Spleen (tissue), 7 donors: Measurements from ENCODE around the gene ARID3A.

ENCODE experiments used
- POLR2AphosphoS5 ChIP-seq, 3 donors: sonication (generic); formaldehyde crosslinking; IDR thresholded peaks; one replicate each; pipeline ENCODE4 v1.5.1; 2017; ENCODE audit warnings: antibody characterized with exemption in 3 of 3
- TF ChIP-seq, protein P1 (sequence below), 11 experiments: fragments of 200-600 bp in 7 of 11; fragments of 450-650 bp in 4 of 11; sonication (generic) in 4 of 11; IDR thresholded peaks in 8 of 11; conservative IDR thresholded peaks in 3 of 11; 1 replicate in 7 of 11; 2 replicates in 4 of 11; pipeline versions ENCODE4 v1.4.0 to v1.8.0; 2016 to 2021; ENCODE audit warnings: antibody characterized with exemption in 11 of 11, inconsistent platforms in 4 of 11, mild to moderate bottlenecking in 1 of 11
- donor health status: DM: no; HTN: no; CAD: no; lungs with moderate emphysema.
- donor health status: DM: no; HTN: no; CAD: no.
- donor health status: DM: no; HTN: no; CAD: no.

GRCh38 chr19:1001538-1002166 lies 75.8 kb downstream of the ARID3A start:
- TF ChIP-seq POLR2AphosphoS5 (IDR thresholded peaks at IDR 0.05), result peak in 2 of 3 donors; percentile 33 to 69
- TF ChIP-seq, protein P1, sequence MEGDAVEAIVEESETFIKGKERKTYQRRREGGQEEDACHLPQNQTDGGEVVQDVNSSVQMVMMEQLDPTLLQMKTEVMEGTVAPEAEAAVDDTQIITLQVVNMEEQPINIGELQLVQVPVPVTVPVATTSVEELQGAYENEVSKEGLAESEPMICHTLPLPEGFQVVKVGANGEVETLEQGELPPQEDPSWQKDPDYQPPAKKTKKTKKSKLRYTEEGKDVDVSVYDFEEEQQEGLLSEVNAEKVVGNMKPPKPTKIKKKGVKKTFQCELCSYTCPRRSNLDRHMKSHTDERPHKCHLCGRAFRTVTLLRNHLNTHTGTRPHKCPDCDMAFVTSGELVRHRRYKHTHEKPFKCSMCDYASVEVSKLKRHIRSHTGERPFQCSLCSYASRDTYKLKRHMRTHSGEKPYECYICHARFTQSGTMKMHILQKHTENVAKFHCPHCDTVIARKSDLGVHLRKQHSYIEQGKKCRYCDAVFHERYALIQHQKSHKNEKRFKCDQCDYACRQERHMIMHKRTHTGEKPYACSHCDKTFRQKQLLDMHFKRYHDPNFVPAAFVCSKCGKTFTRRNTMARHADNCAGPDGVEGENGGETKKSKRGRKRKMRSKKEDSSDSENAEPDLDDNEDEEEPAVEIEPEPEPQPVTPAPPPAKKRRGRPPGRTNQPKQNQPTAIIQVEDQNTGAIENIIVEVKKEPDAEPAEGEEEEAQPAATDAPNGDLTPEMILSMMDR (IDR thresholded peaks at IDR 0.05 in 8 of 11, conservative IDR thresholded peaks at IDR 0.05 in 3 of 11), result peak; percentile 78 to 96 (median 91)
